Measurements from ENCODE around the gene KRT37.

DNA sequence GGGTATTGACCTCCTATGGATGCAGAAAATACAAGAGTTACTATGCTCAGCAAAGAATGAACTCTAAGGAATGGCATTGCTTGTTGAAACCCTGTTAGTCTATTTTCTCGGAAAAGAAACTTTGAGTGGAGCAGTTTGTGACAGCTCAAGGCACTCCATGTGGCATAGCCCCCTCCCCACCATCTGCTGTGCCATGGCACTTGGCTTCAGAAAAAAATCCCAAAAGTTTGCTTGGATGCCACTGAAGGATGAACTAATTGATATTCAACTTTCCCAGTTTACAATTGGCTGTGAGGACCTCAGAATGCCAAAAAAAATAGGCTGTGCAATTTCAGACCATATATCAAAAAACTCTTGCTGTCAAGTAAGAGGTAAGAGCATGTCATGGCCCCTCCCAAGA is 28.8 kb downstream of the KRT37 start:
- TF ChIP-seq, protein P1, sequence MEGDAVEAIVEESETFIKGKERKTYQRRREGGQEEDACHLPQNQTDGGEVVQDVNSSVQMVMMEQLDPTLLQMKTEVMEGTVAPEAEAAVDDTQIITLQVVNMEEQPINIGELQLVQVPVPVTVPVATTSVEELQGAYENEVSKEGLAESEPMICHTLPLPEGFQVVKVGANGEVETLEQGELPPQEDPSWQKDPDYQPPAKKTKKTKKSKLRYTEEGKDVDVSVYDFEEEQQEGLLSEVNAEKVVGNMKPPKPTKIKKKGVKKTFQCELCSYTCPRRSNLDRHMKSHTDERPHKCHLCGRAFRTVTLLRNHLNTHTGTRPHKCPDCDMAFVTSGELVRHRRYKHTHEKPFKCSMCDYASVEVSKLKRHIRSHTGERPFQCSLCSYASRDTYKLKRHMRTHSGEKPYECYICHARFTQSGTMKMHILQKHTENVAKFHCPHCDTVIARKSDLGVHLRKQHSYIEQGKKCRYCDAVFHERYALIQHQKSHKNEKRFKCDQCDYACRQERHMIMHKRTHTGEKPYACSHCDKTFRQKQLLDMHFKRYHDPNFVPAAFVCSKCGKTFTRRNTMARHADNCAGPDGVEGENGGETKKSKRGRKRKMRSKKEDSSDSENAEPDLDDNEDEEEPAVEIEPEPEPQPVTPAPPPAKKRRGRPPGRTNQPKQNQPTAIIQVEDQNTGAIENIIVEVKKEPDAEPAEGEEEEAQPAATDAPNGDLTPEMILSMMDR (IDR thresholded peaks at IDR 0.05), result no peak
- no peak for TF ChIP-seq POLR2AphosphoS5 (IDR thresholded peaks at IDR 0.05)

Measured in upper lobe of left lung (tissue), 4 donors.